A549 (cell line): ENCODE results near the gene KNOP1.

Experiments
- CTCF ChIP-seq: fragments of >200 bp; sonication (Bioruptor Twin); formaldehyde crosslinking; IDR thresholded peaks from 3 replicates; pipeline ENCODE4 v1.5.1; 2016
- POLR2A ChIP-seq: IDR thresholded peaks from 2 replicates; pipeline ENCODE4 v1.6.1; 2012; ENCODE audit warnings: mild to moderate bottlenecking, low read length

DNA sequence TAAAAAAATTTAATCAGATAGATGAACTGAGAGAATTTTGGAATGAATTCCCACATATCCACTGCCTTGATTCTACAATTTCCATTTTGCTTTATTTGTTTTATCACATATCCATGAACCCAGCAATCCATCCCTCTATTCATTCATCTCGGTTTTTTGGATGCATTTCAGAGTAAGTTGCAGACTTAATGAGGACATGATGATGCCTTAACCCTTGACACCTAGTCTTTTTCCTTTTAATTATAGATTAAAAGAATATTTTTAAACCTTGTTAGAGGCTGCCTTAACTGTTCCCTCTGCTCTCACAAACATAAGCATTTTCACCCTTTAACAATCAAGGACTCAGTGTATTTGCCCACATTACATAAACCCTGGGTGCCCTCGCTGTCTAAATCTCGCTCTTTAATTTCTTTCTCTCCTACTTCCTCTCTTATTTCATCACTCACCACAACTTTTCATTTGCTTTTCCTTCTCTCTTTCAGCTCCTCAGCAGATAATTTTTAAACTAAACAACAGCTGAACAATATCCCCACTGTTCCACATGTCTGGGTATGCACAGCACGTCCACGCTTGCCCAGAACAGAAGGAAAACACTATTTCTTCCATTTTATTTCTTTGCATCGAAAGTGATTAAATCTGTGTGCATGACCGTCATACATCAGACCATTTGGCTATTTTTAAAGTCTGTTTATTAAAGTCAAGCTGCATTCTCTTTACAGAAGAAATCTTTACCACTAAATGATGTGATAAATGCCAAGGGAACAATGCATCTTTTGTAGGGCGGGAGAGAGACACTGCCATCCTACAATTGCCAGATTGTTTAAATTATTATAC, 40.0 kb upstream of the KNOP1 start:
- no peak for TF ChIP-seq CTCF
- TF ChIP-seq POLR2A = no peak
